Stimulated activated CD8-positive, alpha-beta memory T cell treated with anti-CD3 and anti-CD28 coated beads, Interleukin-7, amount 100 ng/mL, for 24 hours (primary cell): ENCODE results near the gene NCK2.

ENCODE experiments used
- DNase-seq: peaks from one replicate; pipeline ENCODE4 v3.0.0-alpha.2; 2020; ENCODE audit warnings: low read depth

NCK2 gene

DNA sequence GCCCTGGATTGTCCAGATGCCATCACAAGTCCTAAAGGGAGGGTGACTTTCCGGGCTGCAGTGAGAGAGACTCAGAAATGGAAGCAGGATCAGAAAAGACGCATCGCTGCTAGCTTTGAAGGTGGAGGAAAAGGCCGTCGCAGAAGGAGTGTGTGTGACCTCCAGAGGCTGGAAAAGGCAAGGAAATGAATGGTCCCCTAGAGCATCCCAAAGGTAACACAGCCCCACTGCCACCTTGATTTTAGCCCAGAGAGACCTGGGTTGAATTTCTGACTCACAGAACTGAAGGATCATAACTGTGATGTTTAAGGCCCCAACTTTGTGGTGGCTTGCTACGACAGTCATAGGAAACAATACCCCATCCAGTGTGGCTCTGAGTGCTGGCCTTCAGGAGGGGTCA is 8.6 kb upstream of the NCK2 start:
- no peak for DNase-seq

DNA sequence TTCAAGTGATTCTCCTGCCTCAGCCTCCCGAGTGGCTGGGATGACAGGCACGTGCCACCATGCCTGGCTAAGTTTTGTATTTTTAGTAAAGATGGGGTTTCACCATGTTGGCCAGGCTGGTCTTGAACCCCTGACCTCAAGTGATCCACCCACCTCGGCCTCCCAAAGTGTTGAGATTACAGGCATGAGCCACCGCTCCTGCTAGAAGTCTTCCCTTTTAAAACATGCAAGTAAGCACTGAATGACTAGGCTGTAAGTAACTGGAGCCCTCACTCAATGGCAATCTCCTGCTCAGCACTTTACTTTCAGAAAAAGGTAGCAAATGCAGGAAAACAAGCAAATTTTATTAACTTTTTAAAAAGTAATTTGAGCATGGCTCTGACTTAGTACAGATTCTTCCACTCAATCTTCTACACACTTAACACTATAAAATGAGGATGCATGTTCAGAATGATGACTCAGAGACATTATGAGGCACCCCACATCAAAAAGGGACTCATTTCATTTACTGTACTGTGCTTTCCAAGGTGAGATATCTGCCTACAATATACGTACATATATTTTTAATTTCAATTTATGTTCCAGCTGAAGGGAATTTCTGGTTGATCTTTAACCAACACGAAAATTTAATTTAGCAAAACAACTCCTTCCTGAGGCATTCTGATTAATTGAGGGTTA is 6.6 kb upstream of the NCK2 start:
- DNase-seq = no peak

- no peak for DNase-seq
Observed at GRCh38 chr2:105738658-105739241, 6.0 kb upstream of the NCK2 start.

DNA sequence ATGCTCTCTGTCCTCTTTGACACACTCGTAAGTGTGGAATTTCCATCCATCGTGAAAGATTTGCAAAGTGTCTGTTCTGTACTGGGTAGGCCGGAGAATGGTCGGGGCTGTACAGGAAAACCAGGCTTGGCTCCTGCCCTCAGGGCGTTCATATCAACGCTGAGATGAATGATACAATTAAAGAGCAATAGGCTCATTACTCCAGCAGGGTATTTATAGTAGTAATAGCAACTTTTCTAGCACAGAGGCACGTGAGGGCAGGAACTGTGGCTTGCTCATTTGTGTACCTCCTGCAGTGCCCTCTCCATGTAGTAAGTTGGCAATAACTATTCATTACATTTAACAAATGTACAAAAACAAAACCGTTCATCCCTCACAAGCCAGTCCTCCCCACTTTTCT is 5.3 kb upstream of the NCK2 start:
- no peak for DNase-seq

DNA sequence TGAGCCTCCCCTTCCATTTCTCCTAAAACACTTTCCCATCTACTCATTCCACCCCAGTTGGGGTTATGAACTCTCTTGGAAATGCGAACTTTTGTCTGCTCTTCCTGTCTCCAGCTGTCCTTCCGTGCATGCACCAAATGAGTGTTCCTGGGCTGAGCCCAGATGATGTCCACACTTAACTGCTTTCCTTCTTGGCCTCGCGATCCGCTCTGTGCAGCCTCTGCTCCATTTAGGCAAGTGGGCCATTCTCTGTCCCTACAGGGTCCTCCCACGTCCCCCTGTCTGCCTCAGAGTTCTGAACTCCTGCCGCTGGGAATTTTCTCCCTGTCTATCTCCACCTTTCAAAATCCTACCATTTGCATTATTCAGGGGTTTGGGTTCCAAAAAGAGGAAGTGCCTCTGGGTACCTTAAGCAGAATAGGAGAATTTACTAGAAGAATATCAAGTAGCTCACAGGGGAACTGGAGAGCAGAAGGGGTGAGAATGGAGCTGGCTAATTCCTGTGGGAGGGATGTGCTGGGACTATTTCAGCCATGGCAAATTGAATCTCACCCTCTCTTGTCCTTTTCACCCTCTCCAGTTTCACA is 4.7 kb upstream of the NCK2 start:
- no peak for DNase-seq

DNA sequence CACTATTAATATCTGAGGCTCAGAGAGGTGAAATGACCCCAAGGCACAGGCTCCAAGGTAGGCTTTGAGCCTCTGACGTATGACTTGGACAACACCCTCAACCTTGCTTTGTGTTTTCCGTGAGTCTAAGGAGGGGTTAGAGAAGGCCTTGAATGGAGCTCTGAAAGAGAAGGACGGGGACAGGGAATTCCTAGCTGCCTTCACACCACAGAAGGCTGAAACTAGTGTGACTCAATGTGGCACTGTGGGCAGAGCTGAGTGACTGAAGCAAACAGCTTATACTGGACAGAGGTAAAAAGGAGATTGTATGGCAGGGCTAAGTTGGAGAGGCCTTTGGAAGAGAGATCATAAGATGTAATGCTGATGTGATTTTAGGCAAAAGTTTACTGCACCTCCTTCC is 3.5 kb upstream of the NCK2 start:
- no peak for DNase-seq

DNA sequence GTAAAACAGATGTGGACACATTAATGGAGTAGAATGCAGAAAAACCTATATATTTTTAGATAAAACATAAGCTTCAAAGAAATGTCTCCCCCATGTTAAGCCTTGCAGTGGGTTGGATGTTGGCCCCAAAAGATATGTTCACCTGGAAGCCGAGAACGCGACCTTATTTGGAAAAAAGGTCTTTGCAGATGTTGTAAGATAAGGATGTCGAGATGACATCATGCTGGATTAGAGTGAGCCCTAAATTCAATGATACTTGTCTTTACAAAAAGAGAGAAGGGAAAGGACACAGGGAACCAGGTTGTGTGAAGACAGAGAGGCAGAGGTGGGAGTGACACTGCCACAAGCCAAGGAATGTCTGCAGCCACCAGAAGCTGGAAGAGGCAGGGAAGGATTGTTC is 3.1 kb upstream of the NCK2 start:
- no peak for DNase-seq

DNA sequence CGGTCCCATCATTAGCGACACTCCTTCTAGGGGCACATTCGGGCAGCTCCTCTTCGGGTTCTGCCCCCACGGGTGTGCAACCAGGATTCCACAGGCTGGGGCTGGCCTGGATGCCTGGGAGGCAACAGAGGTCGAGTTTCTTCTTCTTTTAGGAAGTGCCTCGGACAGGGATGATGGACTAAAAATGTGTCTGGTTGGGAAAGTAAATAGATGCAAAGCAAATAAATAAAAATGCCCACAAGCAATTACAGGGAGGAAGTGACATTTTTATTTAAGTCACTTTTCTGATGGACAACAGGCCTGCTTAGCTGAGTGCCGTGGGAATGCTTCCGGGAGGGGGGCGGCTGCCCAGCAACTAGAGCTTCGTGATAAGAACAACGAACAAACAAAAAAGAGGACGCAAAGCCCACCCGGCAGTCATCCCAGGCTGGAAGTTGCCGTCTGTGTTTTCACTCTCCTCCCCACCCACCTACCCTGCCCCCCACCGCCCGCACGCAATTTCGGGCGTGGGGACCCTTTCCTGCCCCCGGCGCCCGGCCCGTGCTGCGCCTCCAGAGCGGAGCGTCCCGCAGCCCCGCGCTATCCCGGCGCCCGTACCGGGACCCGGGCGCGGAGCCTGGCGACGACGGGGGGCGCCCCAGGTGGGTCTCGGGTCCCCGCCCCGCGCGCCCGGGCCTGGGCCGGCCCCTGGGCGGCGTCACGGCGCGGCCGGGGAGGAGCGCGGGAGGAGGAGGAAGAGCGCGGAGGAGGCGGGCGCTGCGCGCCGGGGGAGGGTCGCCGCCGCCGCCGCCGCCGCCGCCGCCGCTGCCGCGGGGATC is 412 bp upstream of the NCK2 start:
- no peak for DNase-seq

GRCh38 chr2:105746177-105747080 is 1.7 kb downstream of the NCK2 start:
- DNase-seq = peak; percentile 74

DNA sequence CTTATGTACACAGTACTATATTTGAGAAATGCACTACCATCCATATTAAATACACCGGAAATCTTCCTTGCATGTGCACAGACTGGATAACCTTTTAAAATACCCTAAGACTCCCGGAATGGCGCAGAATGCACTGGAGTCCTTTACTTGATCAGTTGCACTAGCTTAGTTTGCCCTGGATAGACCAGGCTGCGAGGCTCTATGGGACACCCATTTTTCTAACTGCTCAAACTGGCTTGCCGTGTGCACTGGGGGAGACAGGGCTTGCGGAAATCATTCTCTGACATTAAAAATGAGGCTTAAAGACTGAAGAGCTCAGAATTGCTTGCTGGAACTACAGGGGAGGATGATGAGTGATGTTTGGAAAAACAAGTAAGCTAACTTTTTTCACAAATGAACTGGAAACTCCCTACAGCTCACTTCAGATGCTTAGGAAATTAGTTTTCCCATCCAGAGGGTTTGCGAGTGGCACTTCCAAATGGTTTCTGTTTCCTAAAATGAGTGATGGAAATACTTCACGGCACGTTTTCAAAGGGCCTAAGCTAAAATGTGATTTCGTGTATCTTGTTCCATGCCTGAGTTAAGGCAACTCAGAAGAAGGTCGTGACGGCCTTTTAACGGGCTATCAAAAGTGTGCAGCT is 2.7 kb downstream of the NCK2 start:
- DNase-seq = no peak

GRCh38 chr2:105747991-105748390 is 3.3 kb downstream of the NCK2 start:
- DNase-seq = no peak

DNA sequence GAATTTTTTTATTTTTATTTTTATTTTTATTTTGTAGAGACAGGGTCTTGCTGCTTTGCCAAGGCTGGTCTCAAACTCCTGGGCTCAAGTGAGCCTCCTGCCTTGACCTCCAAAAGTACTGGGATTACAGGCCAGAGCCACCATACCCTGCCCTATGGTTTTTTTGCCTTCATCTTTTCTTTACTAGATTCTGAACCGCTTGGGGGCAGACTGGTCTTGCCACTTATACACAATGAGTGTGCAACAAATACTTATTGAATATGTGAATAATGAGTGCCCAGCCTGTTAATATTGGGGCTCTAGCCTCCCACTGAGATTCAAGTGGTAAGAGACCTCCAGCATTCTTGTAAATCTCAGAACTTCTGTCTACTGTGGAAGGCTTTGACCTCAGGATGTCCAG is 3.9 kb downstream of the NCK2 start:
- DNase-seq = no peak

- DNase-seq = no peak
Observed at GRCh38 chr2:105749583-105750400, 5.1 kb downstream of the NCK2 start.

DNA sequence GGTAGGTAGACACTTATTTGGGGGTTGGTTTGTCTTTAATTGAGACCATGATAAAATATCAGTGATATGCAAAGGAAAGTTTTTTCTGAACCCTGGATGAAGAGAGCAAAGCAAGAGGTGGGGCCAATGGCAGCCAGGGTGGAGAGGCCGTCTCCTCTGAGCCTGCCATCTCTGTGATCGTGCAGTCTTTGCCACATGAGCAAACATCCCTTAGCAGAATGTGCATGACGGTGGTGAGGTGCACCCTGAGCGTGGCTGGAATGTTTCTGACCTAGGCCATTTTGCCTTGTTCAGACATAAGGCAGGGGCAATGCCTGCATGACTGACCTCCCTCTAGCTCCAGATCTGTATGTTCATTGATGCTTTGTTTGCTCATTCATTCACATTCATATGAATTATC is 6.0 kb downstream of the NCK2 start:
- no peak for DNase-seq

DNA sequence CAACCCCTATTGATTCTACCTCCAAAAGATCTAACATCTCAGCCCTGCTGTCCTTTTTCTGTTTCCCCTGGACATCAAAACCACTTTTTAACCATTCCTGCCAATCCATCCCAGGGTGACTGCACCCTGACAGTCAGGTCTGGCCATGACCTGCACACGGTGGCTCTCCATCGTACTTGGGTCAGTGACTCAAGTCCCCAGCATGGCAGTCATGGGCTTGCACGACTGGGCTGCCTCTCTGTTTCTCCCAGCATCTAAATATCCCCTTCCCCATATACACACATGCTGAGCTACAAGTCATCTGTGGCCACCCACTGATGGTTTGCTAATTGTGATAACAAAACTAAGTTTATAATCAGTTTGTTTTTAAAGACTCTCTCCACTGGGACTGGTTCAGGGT is 6.6 kb downstream of the NCK2 start:
- no peak for DNase-seq

GRCh38 chr2:105752691-105753358 is 8.1 kb downstream of the NCK2 start:
- DNase-seq = no peak

DNA sequence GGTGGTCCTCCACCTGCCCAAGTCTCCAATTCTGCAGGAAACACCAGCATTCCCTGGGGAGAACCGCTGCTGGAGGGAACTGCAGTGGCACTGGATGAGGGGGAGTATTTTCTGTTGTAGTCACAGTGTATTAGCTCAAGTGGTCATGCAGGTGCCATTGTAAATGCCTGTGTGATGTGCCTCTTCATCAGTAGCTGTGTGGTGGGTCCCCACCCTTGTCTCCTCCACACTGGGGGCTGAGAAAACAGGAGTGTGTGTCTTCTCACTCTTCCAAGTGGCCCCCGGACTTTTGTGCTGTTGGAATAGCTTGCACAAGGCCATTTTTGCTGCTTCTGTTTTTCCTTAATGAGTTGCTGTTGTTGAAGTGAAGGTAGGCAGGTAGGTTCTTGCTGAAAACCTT is 8.7 kb downstream of the NCK2 start:
- no peak for DNase-seq

- no peak for DNase-seq
Observed at GRCh38 chr2:105754011-105754410, 9.3 kb downstream of the NCK2 start.

DNA sequence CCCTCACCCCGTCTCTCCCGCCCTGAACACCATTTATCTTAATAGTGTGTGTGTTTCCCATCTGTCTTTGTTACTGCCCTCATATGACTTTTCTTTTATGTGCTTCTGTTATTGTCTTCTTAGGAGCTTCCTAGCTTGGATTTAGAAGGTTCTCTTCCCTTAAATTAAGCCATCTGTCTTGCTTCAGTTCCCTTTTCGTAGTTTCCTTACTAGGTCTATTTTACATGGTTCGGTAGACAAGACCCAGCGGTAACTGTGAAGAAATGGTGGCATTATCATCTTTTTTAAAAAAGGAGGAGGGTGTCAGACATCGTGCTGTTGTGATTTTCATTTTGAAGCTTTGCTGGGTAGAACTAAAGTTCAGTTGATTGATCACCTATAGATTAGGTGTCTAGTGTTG is 10.3 kb downstream of the NCK2 start:
- DNase-seq = no peak

GRCh38 chr2:105755895-105756294 is 11.2 kb downstream of the NCK2 start:
- no peak for DNase-seq
